Astrocyte of the hippocampus (primary cell): ENCODE data around the gene UBQLN4.

Experiments used
- DNase-seq: peaks from one replicate; pipeline ENCODE4 v3.0.0; 2011; ENCODE audit warnings: low read depth, low spot score

Gene UBQLN4

GRCh38 chr1:156053768-156054499 lies at the start of gene UBQLN4:
TSS of gene UBQLN4 (minus strand) at chr1:156053798. CDS start at chr1:156053701, 97 bp downstream.
- peak; percentile 95 for DNase-seq

GRCh38 chr1:156102633-156103511 lies 49.3 kb upstream of the UBQLN4 start:
- peak; percentile 75 for DNase-seq

GRCh38 chr1:156101880-156102279 lies 48.3 kb upstream of the UBQLN4 start:
- no peak for DNase-seq

GRCh38 chr1:156100205-156100995 lies 46.8 kb upstream of the UBQLN4 start:
- no peak for DNase-seq

GRCh38 chr1:156099282-156099681 lies 45.7 kb upstream of the UBQLN4 start:
- no peak for DNase-seq

GRCh38 chr1:156098784-156099183 lies 45.2 kb upstream of the UBQLN4 start:
- DNase-seq: no peak

GRCh38 chr1:156097499-156098178 lies 44.0 kb upstream of the UBQLN4 start:
- no peak for DNase-seq

GRCh38 chr1:156096640-156097391 lies 43.2 kb upstream of the UBQLN4 start:
- DNase-seq: peak; percentile 94

GRCh38 chr1:156095906-156096508 lies 42.4 kb upstream of the UBQLN4 start:
- DNase-seq: no peak

GRCh38 chr1:156091610-156092009 lies 38.0 kb upstream of the UBQLN4 start:
- no peak for DNase-seq

GRCh38 chr1:156090840-156091188 lies 37.2 kb upstream of the UBQLN4 start:
- peak; percentile 91 for DNase-seq

GRCh38 chr1:156090138-156090839 lies 36.7 kb upstream of the UBQLN4 start:
- DNase-seq: no peak

- no peak for DNase-seq
These were observed 36.1 kb upstream of the UBQLN4 start for GRCh38 chr1:156089704-156090103.

GRCh38 chr1:156086256-156086662 lies 32.7 kb upstream of the UBQLN4 start:
- DNase-seq: peak; percentile 71

GRCh38 chr1:156083800-156084790 lies 30.5 kb upstream of the UBQLN4 start:
- no peak for DNase-seq

- DNase-seq: peak; percentile 94
These were observed 28.9 kb upstream of the UBQLN4 start, which contains the start of gene MEX3A for GRCh38 chr1:156082309-156083091. TSS of gene MEX3A (minus strand) at chr1:156082465. CDS start at chr1:156081998, 467 bp downstream.

- peak; percentile 56 for DNase-seq
These were observed 28.3 kb upstream of the UBQLN4 start for GRCh38 chr1:156081917-156082308.
